Ecto neural progenitor cell (in vitro differentiated cells): ENCODE data around the gene NXN.
"Not testable (repeated sequence)": the region's sequence is repeated elsewhere in the genome, so short reads cannot be mapped to it uniquely, and the experiment has no call there.

Experiments
- DNase-seq: peaks from one replicate; pipeline ENCODE4 v3.0.0-alpha.2; 2018; ENCODE audit warnings: low spot score

The NXN gene

DNA sequence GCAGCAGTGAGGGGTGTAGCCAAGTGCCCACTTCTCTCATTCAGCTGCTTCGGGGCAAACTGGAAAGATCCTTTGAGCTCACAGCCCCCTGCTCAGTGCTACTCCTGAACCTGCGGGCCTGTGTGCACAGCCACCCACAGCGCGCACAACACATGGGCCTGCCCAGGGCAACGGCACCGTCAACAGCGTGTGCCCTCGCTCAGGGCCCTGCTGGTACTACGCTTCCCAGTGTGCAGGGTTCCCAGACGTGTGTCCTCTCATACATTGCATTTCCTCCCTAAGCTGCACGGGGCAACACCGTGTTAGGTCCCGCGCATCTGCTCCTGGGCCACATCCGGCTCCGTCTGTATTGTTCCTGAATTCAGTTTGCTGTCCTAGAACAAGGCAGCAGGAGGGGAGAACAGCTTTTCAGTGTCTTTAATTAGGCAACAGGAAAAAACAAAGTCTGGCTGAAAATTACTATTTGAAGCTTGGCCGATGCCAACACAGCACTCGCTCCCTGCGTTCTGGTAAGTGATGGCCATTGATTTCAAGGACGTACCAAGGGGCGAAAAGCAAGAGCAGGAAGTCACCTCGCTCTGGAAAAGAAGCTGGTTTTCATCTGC, 182.2 kb downstream of the NXN start:
- DNase-seq, result peak; percentile 43

DNA sequence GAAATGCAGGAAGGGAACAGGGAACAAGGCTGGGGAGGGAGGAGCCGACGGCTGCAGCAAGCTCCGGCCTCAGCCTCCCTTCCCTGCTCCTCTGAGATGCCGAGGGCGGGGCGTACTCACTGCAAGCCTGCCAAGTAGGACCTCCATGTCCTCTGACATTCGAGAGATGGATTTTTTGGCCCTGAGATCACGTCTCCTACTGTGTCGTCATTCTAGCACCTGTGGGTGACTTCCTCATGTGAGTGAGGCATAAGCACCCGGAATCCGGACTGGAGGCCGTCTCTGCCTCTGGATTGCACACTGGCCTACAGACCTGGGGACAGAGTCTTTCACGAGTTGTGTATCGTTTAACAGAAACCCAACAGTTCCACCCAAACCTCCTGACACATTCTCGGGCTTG, 183.0 kb downstream of the NXN start:
- DNase-seq, result peak; percentile 42

DNA sequence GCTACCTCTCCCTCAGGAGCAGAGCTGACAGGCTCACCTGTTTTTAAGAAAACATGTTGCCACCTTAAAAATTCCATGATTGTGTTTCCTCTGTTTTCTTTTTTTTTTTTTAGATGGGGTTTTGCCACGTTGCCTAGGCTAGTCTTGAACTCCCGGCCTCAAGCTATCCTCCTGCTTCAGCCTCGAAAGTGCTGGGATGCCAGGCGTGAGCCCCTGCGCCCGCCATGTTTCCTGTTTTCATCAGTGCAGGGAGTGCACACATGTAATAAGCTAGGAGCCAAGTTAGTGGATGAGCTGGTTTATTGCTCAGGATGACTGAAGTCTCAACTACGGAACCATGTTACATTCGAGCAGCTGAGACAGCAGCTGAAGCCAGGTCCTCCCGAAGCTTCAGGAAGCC, 183.9 kb downstream of the NXN start:
- DNase-seq, result no peak

DNA sequence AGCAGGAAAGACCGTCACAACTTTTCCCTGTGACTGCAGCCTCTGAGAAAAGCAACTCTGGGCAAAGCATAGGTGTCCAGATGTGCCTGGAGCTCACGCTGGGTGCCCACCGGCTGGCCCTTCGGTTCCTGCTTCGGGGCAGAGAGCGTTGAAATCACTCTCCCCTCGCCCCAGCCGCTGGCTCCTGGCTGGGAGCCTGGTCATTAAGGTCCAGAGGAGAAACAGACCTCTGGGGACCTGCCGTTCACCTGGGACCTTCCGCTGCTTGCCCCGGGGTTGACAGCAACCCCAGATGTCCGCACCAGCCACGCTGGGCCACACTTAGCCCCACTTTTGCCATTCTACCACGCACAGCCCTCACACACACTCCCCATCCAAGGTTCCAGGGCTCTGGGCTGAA, 184.3 kb downstream of the NXN start:
- peak; percentile 50 for DNase-seq

DNA sequence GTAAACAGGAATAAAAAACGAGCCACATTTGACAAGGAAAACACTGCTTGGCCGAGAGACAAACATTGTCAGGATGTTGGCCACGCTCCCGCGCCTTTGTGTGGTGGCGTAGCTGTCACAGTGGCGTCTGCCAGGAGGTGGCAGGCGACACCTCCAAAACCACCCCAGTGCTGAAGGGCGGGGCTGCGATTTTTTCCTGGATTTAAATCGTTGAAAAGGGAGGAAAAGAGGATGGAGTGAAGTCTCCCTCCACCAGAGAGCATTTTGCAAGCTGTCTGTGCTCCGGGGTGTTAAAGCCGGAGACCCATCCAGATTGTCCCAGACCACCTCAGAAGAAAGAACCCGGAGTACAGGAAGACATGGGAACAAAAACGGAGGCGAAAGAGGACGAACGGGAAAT, 184.7 kb downstream of the NXN start:
- peak; percentile 91 for DNase-seq

DNA sequence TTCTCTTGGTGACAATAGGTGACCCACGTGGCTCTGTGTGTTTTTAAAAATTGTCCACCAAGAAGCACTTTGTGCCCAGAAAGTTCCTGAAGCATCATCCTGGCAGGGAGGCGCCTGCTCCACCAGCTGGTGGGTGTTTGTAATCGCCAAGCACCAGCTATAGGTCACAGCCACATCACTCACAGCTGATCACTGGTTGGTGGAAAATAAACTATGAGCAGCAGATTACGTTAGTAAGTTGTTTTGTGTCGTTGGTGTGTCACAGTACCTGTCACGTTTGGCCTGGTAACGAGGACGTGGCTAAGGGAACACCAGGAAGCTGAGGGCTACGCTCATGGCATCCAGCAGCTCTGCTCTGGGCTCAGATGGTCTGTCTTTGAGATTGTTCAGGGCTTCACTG, 187.3 kb downstream of the NXN start:
- DNase-seq, result peak; percentile 39

DNA sequence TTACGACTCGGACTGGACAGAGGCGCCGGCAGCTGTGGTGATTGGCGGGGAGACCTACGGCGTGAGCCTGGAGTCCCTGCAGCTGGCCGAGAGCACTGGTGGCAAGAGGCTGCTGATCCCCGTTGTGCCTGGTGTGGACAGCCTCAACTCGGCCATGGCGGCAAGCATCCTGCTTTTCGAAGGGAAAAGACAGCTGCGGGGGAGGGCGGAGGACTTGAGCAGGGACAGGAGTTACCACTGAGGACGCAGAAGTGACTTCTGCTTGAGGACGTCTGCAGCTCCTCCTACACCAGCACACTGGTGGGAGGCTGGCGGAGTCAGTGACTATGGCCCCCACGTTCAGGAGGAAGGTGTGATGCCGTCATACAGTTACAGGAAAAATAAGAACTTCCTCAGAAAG, 187.7 kb downstream of the NXN start:
- DNase-seq, result peak; percentile 44

DNA sequence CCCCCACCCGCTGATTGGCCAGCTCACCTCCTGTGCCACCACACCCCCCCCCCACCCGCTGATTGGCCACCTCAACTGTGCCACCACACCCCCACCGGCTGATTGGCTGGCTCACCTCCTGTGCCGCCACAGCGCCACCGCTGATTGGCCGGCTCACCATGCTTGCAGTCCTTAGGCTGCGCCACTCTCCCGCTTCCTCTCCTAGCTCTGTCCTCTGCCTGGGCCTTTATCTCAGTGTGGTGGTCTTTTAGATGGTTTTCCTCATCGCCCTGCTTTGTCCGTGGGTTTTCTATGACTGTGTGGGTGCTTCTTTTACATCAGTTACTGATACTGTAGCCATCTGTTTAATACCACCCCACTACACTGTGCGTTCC, 188.7 kb downstream of the NXN start:
- DNase-seq, result peak; percentile 72

DNA sequence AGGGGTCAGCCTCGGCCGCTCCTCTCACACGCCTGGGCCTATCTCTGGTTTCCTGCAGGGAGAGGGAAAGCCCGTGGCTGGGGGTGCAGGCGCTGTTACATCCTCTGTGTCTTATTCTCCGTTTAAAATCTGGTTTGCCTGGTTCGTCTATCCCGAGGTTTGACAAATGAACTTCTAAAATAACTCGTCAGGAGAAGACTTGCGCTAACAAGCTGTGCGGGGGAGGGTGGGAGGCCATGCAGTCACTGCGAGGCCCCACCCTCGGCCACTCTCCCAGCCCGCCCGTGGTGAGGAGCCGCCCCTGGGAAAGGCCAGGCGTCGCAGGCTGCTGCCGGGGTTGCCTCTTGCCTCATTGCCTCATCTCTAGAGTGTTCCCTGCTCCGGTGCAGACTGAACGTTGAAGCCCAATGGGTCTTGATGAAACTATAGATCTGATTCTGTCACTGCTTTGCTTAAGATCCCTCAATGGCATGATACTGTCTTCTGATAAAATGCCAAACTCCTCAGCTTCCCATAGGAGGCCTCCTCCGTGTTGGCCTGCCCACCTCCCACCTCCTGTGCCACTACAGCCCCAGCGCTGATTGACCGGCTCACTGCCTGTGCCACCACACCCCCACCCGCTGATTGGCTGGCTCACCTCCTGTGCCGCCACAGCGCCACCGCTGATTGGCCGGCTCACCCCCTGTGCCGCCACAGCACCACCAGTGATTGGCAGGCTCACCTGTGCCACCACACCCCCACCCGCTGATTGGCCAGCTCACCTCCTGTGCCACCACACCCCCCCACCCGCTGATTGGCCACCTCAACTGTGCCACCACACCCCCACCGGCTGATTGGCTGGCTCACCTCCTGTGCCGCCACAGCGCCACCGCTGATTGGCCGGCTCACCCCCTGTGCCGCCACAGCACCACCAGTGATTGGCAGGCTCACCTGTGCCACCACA, 189.4 kb downstream of the NXN start:
- DNase-seq, result peak; percentile 90

DNA sequence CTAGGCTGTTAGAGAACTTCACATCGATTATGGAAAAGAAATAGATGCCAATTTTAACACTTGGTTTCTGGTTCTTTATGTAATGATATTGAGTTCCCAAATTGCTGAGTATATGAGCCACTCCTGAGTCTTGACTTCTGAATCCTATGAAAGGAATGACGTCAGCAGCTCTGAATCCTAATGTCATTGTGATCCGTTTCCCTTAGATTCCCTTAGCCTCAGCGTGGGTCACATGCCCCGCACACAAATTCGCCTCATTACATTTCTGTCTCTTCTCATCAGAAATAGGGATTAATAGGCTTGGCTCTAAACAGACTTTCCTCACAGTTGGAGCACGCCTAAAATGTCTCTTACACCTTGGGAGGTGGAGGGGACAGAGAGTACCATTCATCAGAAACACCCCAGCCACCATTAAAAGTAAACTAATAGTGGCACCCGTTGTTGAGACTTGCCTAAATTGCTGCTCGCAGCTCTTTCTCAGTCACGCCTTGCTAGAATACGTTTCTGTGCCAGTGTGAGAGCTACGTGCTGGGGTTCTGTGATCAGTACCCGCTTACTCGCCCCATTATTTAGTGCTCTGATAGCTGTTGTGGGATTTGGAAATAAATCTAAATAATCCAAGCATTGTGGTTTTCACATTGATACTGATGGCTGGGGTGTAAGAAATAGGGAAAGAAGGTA, 190.3 kb downstream of the NXN start:
- no peak for DNase-seq

DNA sequence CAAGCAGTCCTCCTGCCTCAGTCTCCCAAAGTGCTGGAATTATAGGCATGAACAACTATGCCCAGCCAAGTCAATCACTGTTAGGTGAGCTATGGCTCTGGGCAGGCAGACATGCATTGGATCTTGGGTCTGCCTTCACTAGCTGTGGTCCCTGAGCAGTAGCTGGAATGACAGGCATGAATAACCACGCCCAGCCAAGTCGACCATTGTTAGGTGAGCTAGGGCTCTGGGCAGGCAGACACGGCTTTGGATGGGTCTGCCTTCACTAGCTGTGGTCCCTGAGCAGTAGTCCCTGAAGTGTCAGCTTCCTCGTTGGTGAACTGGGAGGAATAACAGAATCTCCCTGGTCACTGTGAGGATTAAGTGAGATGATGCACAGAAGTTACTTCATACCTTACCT, 191.0 kb downstream of the NXN start:
- no peak for DNase-seq

DNA sequence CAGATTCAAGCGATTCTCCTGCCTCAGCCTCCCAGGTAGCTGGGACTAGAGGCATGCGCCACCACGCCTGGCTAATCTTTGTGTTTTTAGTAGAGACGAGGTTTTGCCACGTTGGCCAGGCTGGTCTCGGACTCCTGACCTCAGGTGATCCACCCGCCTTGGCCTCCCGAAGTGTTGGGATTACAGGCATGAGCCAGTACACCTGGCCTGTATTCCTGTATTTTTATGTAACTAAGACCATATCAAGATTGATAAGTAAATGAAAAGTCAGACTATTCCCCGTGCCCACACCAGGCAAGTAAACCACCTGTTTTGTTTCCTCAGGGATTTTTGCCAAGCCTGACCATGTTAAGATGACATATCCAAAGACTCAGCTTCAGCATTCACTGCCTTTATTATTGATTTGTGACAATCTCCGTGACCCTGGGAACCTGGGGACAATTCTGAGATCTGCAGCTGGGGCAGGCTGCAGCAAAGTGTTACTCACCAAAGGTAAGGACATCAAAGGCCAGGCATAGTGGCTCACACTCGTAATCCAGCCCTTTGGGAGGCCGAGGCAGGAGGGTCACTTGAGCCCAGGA, 191.8 kb downstream of the NXN start:
- no peak for DNase-seq

DNA sequence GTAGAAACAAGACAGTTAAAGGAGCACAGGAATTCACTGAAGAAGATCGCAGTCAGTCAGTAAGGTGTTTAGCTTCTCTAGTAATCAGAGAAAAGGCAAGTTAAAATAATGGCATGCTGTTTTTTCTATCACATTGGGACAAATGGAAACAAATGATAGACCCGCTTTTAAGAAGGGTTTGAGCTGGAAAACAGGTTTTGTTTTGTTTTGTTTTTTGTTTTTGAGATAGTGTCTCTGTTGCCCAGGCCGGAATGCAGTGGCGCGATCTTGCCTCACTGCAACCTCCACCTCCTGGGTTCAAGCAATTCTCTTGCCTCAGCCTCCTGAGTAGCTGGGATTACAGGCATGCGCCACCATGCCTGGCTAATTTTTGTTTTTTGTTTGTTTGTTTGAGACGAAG, 193.7 kb downstream of the NXN start:
- not testable (repeated sequence) for DNase-seq

DNA sequence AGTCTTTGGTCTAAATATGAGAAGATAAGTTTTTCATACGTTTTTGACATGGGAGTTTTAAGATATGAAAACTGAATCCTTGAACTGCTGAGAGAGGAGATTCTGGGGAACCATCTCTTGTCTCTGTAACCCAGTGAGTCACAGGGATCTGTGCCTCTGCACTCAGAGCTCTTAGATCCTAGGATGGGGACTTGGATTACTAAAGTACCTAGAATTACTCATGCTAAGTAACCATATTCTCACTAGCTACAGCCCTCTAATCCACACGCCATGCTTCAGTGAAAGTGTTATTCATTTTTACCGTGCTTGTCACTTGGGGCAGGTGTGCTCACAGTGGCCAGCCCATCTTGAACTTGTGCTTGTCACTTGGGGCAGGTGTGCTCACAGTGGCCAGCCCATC, 195.4 kb downstream of the NXN start:
- no peak for DNase-seq

DNA sequence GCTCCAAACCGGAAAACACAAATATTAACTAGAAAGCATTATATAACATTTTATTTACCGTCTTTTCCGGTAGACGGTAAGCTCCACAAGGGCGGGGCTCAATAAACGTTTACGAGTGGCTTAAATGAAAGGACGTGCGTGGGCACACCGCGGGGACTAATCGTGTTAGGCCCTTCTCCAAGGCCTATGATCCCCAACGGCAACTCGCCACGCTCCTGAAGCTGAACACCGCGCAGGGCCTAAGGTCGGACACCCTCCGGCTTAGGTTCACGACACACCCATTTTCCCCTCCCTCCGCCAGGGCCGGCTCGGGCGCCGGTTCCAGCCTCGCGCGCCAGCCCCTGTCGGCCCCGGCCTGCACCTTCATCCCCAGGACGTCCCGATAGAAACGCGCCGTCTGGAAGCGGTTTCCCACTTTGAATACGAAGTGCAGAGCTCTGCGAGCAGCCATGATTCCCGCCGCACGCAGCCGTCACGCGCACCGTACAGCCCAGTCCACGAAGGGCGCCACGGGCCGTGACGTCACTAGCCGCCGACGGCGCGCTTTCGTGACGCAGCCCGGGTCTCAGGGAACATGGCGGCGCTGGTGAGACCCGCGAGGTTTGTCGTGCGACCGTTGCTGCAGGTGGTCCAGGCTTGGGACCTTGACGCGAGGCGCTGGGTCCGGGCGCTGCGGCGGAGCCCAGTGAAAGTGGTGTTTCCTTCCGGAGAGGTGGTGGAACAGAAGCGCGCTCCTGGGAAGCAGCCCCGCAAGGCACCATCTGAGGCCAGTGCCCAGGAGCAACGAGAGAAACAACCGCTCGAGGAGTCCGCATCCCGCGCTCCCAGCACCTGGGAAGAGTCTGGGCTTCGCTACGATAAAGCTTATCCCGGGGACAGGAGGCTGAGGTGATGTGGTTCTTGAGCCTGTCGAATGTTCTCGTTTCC, 197.5 kb downstream of the NXN start, which contains the start of the genes GLOD4 and MRM3:
GLOD4 (minus strand) TSS at position 476 of the 927 bp plus-strand sequence; CDS start at position 451, 25 bp downstream.
MRM3 (plus strand) TSS at position 549 of the 927 bp plus-strand sequence; CDS start at position 575, 26 bp downstream.
- peak; percentile 99 for DNase-seq

DNA sequence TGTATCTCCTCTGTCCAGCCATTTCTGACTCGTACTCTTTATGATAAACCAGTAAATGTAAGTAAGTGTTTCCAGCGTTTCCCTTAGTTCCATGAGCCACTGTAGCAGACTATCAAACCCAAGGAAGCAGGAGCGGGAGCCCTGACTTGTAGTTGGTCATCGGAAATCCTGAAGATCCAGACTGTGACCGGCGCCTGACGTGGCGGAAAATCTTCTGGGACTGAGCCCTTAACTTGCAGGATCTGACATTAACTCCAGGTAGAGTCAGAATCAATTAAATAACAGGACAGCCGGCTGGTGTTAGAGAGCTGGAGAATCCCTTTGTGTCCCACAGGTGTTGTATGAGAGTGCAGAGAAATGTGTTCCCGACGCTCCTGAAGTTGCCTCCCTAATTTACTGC, 201.5 kb downstream of the NXN start:
- DNase-seq, result no peak

DNA sequence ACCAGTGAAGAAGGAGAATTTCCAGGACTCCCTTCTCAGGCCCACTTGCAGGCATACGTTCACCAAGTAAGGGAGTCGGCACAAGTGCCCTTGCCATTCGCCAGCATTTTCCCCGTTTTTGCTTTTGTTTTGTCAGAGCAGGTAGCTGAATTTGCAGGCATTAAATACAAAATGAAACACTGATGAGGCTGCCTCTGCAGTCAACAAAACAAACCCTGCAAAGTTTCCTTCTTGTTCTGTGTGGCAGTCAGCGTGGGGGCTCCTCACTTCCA, 205.3 kb downstream of the NXN start:
- DNase-seq, result no peak

DNA sequence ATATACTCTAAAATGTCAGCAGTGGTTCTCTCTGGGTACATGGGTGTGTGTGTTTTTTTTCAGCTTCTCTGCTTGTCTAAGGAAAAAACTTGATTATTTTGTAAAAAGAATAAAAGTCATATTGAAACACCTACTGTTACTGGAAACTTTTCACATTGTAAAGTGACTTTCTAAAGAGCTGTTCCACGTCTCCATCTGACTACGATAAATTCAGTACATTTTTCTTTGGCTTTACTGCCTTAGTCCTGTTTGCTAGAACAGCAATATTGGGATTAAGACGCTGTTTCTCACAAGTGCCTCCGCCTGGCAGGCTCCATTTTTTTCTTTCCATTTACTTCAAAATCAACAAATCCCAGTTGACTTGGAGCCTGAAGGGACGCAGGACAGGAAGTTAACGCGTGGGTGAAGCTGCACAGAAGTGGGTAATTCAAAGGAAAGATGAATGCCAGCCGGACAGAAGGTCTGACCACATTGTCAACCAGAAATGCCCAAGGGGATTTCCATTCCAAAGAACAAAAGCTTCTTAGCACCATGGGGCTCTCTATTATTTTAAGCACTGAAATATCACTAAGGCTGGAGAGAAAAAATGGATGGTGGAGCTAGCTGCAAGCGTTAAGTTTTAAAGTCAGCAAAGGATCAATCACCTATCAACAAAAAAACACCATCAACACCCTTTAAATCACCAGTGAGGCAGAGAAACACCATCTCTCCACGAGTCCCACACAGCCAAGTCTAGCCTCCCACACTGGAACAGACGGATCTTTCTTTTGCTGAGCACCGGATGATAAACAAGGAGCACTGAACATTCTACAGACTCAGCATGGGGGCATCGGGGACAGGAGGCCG, 205.9 kb downstream of the NXN start:
- DNase-seq, result no peak

DNA sequence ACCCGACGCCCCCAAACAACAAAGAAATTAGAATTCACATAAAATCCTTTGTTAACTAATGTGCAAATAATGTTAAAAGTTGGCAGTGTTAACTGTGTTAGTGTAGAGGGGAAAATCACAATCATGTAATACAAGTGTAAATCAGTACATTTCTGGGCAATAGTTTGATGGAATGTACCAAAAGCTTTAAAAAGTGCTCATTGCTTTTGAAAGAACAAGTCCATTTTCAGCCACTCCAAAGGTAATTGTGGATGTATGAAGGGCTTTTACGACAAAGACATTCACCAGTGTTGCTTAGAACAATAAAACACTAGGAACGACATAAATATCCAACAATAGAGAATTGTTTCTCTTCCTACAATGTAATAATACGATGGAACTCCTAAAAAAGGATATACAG, 206.6 kb downstream of the NXN start:
- DNase-seq, result no peak

DNA sequence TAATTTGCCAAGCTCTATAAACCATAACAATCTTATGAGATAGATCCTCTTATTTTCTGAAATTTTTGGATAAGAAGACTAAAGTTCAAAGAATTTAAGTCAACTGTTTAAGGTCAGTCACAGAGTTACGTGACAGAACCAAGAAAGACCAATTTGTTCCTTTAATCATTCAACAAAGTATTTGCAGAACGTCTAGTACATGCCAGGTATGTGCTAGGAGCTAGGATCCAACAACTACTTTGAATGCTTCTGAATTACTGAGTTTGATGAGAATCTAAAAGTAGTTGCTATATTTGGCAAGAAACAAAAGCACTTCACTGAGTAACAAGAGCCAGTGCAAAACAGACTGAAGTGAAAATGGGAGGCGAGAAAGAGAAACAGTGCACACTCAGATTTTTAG, 212.5 kb downstream of the NXN start:
- no peak for DNase-seq

DNA sequence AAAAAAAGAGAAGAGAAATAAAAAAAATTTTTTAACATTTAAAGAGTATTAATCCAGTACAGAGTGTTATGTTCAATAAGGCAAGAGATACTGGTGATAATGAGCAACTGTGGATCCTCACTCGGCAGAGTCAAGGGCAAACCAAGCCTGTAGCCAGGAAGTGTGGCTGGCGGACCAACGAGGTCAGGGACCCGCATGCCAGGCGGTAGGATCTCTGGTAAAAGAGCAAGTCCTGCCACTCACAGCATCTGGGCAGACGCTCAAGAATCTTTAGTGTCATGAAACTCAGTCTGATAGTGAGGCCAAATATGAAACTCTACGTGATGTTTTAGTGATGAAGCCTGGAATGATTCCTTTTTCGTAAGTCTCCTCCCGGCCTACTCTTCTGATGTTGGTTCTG, 219.2 kb downstream of the NXN start:
- DNase-seq, result no peak
